DOHH2 (cell line): ENCODE measurements around the gene PTMS.

Experiments
- H3F3A ChIP-seq: fragments of 200-600 bp; sonication (generic), shearing (Covaris generic); 2 replicates; pipeline ENCODE4 v1.6.0; 2016; ENCODE audit warnings: antibody characterized with exemption, mild to moderate bottlenecking; ENCODE audit not compliant: control insufficient read depth, insufficient read depth
- H3K27ac ChIP-seq: fragments of 200-600 bp; sonication (generic); 2 replicates; pipeline ENCODE4 v1.5.1; 2014; ENCODE audit warnings: low read depth, mild to moderate bottlenecking, low read length, moderate library complexity
- H3K27me3 ChIP-seq: fragments of 200-600 bp; sonication (generic); 2 replicates; pipeline ENCODE4 v1.6.1; 2014; ENCODE audit warnings: mild to moderate bottlenecking, low read length, mixed read lengths; ENCODE audit not compliant: control insufficient read depth
- H3K36me3 ChIP-seq: fragments of 200-600 bp; sonication (generic); 2 replicates; pipeline ENCODE4 v1.6.1; 2014; ENCODE audit warnings: mild to moderate bottlenecking, low read length, moderate library complexity, mixed read lengths; ENCODE audit not compliant: control insufficient read depth
- H3K4me1 ChIP-seq: fragments of 200-600 bp; sonication (generic); 2 replicates; pipeline ENCODE4 v1.6.1; 2014; ENCODE audit warnings: mild to moderate bottlenecking, low read length, mixed read lengths; ENCODE audit not compliant: control insufficient read depth
- H3K4me2 ChIP-seq: fragments of 200-600 bp; sonication (generic); 2 replicates; pipeline ENCODE4 v1.6.0; 2014; ENCODE audit warnings: mild to moderate bottlenecking, low read length, moderate library complexity
- H3K4me3 ChIP-seq: fragments of 200-600 bp; sonication (generic); 2 replicates; pipeline ENCODE4 v1.5.1; 2014; ENCODE audit warnings: mild to moderate bottlenecking, low read length, mixed read lengths
- H3K79me2 ChIP-seq: fragments of 200-600 bp; sonication (generic); 2 replicates; pipeline ENCODE4 v1.6.1; 2014; ENCODE audit warnings: mild to moderate bottlenecking, low read length, mixed read lengths; ENCODE audit not compliant: control insufficient read depth
- H3K9me2 ChIP-seq: fragments of 200-600 bp; sonication (generic); replicated peaks from 2 replicates; pipeline ENCODE4 v1.6.1; 2014; ENCODE audit warnings: mild to moderate bottlenecking, low read length, mixed read lengths; ENCODE audit not compliant: control insufficient read depth
- H3K9me3 ChIP-seq: fragments of 200-600 bp; sonication (generic); 2 replicates; pipeline ENCODE4 v1.6.1; 2014; ENCODE audit warnings: antibody characterized with exemption, low read length, mixed read lengths; ENCODE audit not compliant: control insufficient read depth, insufficient read depth
- H4K20me1 ChIP-seq: fragments of 200-600 bp; sonication (generic); 2 replicates; pipeline ENCODE4 v1.6.0; 2014; ENCODE audit warnings: low read depth, mild to moderate bottlenecking, antibody characterized with exemption, low read length, moderate library complexity; ENCODE audit not compliant: control insufficient read depth, insufficient read depth
- EZH2phosphoT487 ChIP-seq: fragments of 200-600 bp; sonication (generic); IDR thresholded peaks from 2 replicates; pipeline ENCODE4 v1.6.1; 2017; ENCODE audit warnings: borderline replicate concordance, mild to moderate bottlenecking, antibody characterized with exemption, low read length, moderate library complexity, mixed read lengths
- TF ChIP-seq, protein P1 (sequence below): fragments of 200-600 bp; sonication (generic); IDR thresholded peaks from one replicate; pipeline ENCODE4 v1.5.1; 2014; ENCODE audit warnings: antibody characterized with exemption, mild to moderate bottlenecking, low read depth, low read length; ENCODE audit not compliant: poor library complexity, severe bottlenecking

The PTMS gene, protein sequence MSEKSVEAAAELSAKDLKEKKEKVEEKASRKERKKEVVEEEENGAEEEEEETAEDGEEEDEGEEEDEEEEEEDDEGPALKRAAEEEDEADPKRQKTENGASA

GRCh38 chr12:6765634-6766581, at the start of gene PTMS:
Gene PTMS, plus strand, starts transcription at chr12:6766363. Its CDS starts 343 bp downstream, at chr12:6766706.
- Histone ChIP-seq H3K9me2 (no peaks in the 10 kb centered on the region), H3K9me3 (no peaks in the 10 kb centered on the region), H3K27me3 (no peaks in the 10 kb centered on the region), H3K79me2 (peaks cover 9% of the 10 kb centered on the region), H3K4me3 (peak within 1 kb of the TSS; percentile 77), H3K36me3 (no peaks in the 10 kb centered on the region), H3K4me1 (peaks cover 37% of the 10 kb centered on the region), H3K4me2 (peak within 1 kb of the TSS; percentile 64), H4K20me1 (peaks cover 3% of the 10 kb centered on the region; the same call in 1 of the 2 replicates), H3F3A (peaks cover 13% of the 10 kb centered on the region), H3K27ac (peak within 1 kb of the TSS; percentile 4; the same call in 1 of the 2 replicates)
- no peak for TF ChIP-seq EZH2phosphoT487
- TF ChIP-seq, protein P1, sequence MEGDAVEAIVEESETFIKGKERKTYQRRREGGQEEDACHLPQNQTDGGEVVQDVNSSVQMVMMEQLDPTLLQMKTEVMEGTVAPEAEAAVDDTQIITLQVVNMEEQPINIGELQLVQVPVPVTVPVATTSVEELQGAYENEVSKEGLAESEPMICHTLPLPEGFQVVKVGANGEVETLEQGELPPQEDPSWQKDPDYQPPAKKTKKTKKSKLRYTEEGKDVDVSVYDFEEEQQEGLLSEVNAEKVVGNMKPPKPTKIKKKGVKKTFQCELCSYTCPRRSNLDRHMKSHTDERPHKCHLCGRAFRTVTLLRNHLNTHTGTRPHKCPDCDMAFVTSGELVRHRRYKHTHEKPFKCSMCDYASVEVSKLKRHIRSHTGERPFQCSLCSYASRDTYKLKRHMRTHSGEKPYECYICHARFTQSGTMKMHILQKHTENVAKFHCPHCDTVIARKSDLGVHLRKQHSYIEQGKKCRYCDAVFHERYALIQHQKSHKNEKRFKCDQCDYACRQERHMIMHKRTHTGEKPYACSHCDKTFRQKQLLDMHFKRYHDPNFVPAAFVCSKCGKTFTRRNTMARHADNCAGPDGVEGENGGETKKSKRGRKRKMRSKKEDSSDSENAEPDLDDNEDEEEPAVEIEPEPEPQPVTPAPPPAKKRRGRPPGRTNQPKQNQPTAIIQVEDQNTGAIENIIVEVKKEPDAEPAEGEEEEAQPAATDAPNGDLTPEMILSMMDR, result no peak

DNA sequence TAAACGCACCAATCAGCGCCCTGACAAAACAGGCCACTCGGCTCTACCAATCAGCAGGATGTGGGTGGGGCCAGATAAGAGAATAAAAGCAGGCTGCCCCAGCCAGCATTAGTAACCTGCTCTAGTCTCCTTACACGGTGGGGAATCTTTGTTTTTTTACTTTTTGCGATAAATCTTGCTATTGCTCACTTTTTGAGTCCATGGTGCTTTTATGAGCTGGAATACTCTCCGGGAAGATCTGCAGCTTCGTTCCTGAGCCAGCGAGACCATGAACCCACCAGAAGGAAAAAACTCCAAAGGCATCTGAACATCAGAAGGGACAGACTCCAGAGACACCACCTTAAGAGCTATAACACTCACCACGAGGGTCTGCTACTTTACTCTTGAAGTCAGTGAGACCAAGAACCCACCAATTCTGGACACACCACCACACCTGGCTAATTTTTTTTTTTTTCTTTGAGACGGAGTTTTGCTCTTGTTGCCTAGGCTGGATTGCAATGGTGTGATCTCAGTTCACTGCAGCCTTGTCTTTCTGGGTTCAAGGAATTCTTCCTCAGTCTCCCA, 49.2 kb upstream of the PTMS start:
- Histone ChIP-seq H3K4me3 (no peak overlapping the region), H3K4me1 (peaks cover 13% of the 10 kb centered on the region), H3K9me2 (no peaks in the 10 kb centered on the region), H3K27ac (no peak overlapping the region), H3K27me3 (no peaks in the 10 kb centered on the region), H3K4me2 (no peak overlapping the region), H3K9me3 (no peaks in the 10 kb centered on the region), H3K79me2 (no peaks in the 10 kb centered on the region), H3K36me3 (no peaks in the 10 kb centered on the region), H4K20me1 (no peaks in the 10 kb centered on the region), H3F3A (0 out of 2 replicates have a peak, but pooled peaks cover 6% of the 10 kb centered on the region)
- TF ChIP-seq, protein P1, result no peak
- no peak for TF ChIP-seq EZH2phosphoT487

- no peaks in the 10 kb centered on the region for H3K9me3 ChIP-seq
- H3K4me3 ChIP-seq, result peak overlapping the region; percentile 84
- no peaks in the 10 kb centered on the region for H4K20me1 ChIP-seq
- H3F3A ChIP-seq, result peaks cover 8% of the 10 kb centered on the region; the same call in 1 of the 2 replicates
- peaks cover 39% of the 10 kb centered on the region for H3K4me1 ChIP-seq
- H3K27ac ChIP-seq, result no peak overlapping the region
- peaks cover 2% of the 10 kb centered on the region; the same call in 1 of the 2 replicates for H3K36me3 ChIP-seq
- peak overlapping the region; percentile 70 for H3K4me2 ChIP-seq
- peaks cover 14% of the 10 kb centered on the region for H3K79me2 ChIP-seq
- no peaks in the 10 kb centered on the region for H3K9me2 ChIP-seq
- TF ChIP-seq, protein P1, result no peak
- TF ChIP-seq EZH2phosphoT487, result no peak
- no peaks in the 10 kb centered on the region for H3K27me3 ChIP-seq
Measured at GRCh38 chr12:6722863-6723262, 43.3 kb upstream of the PTMS start.
